KMS-11 (cell line): ENCODE data around the gene E2F6.

Experiments used
- H2AFZ ChIP-seq: fragments of 200-600 bp; sonication (generic); 2 replicates; pipeline ENCODE4 v1.6.1; 2016; ENCODE audit warnings: antibody characterized with exemption, mixed run types, low read depth
- H3K27ac ChIP-seq: fragments of 200-600 bp; sonication (generic); 2 replicates; pipeline ENCODE4 v1.6.1; 2016; ENCODE audit warnings: mild to moderate bottlenecking, mixed run types
- H3K27me3 ChIP-seq: fragments of 200-600 bp; sonication (generic); 2 replicates; pipeline ENCODE4 v1.6.1; 2017; ENCODE audit warnings: mild to moderate bottlenecking, low read depth, mixed run types, moderate library complexity; ENCODE audit not compliant: insufficient read depth
- H3K36me3 ChIP-seq: fragments of 200-600 bp; sonication (generic); 2 replicates; pipeline ENCODE4 v1.6.1; 2017; ENCODE audit warnings: mild to moderate bottlenecking, mixed run types; ENCODE audit not compliant: insufficient read depth
- H3K4me1 ChIP-seq: fragments of 200-600 bp; sonication (generic); 2 replicates; pipeline ENCODE4 v1.6.1; 2016; ENCODE audit warnings: mild to moderate bottlenecking, low read depth, mixed run types; ENCODE audit not compliant: poor library complexity, severe bottlenecking
- H3K4me2 ChIP-seq: fragments of 200-600 bp; sonication (generic); 2 replicates; pipeline ENCODE4 v1.7.0; 2016; ENCODE audit warnings: mild to moderate bottlenecking, mixed run types
- H3K4me3 ChIP-seq: fragments of 200-600 bp; sonication (generic); IDR thresholded peaks from 2 replicates; pipeline ENCODE4 v1.6.1; 2017; ENCODE audit warnings: low read depth, low read length, mixed read lengths; ENCODE audit not compliant: insufficient read depth
- H3K79me2 ChIP-seq: fragments of 200-600 bp; sonication (generic); 2 replicates; pipeline ENCODE4 v1.6.1; 2016; ENCODE audit warnings: low read depth, mixed run types; ENCODE audit not compliant: insufficient read depth
- H3K9ac ChIP-seq: fragments of 200-600 bp; sonication (generic); 2 replicates; pipeline ENCODE4 v1.6.1; 2016; ENCODE audit warnings: mild to moderate bottlenecking, mixed run types
- H4K20me1 ChIP-seq: fragments of 200-600 bp; sonication (generic); 2 replicates; pipeline ENCODE4 v1.6.1; 2016; ENCODE audit warnings: mild to moderate bottlenecking, mixed run types; ENCODE audit not compliant: insufficient read depth
- CTCF ChIP-seq: fragments of 200-600 bp; sonication (generic); conservative IDR thresholded peaks from 2 replicates; pipeline ENCODE4 v1.6.1; 2017; ENCODE audit warnings: low read depth, mild to moderate bottlenecking, antibody characterized with exemption, low read length, moderate library complexity, mixed read lengths

E2F6 gene

GRCh38 chr2:11456251-11456650, 9.7 kb downstream of the E2F6 start:
- H3K27ac ChIP-seq, result no peak overlapping the region
- H3K4me1 ChIP-seq, result peaks cover 35% of the 10 kb centered on the region
- H4K20me1 ChIP-seq, result peaks cover 17% of the 10 kb centered on the region
- H2AFZ ChIP-seq, result no peak overlapping the region
- no peak overlapping the region for H3K4me3 ChIP-seq
- H3K27me3 ChIP-seq, result no peaks in the 10 kb centered on the region
- peaks cover 81% of the 10 kb centered on the region for H3K79me2 ChIP-seq
- H3K36me3 ChIP-seq, result no peaks in the 10 kb centered on the region; the same call in 1 of the 2 replicates
- no peak for TF ChIP-seq CTCF
- no peak overlapping the region for H3K9ac ChIP-seq
- no peak overlapping the region for H3K4me2 ChIP-seq

- Histone ChIP-seq H3K4me2 (no peak overlapping the region), H3K27me3 (no peaks in the 10 kb centered on the region), H3K4me3 (no peak overlapping the region), H3K27ac (no peak overlapping the region), H3K79me2 (peaks cover 66% of the 10 kb centered on the region), H3K9ac (no peak overlapping the region), H2AFZ (no peak overlapping the region), H3K4me1 (peaks cover 27% of the 10 kb centered on the region), H4K20me1 (peaks cover 17% of the 10 kb centered on the region; the same call in 1 of the 2 replicates), H3K36me3 (no peaks in the 10 kb centered on the region; the same call in 1 of the 2 replicates)
- no peak for TF ChIP-seq CTCF
Measured at GRCh38 chr2:11454824-11455223, 11.1 kb downstream of the E2F6 start.

GRCh38 chr2:11450791-11451190, 15.2 kb downstream of the E2F6 start:
- H3K4me2 ChIP-seq, result no peak overlapping the region
- H3K27me3 ChIP-seq, result no peaks in the 10 kb centered on the region
- H3K79me2 ChIP-seq, result peaks cover 26% of the 10 kb centered on the region
- H4K20me1 ChIP-seq, result no peaks in the 10 kb centered on the region
- H3K4me1 ChIP-seq, result peaks cover 4% of the 10 kb centered on the region
- H3K4me3 ChIP-seq, result no peak overlapping the region
- no peak overlapping the region for H2AFZ ChIP-seq
- no peaks in the 10 kb centered on the region; the same call in 1 of the 2 replicates for H3K36me3 ChIP-seq
- H3K9ac ChIP-seq, result no peak overlapping the region
- TF ChIP-seq CTCF, result no peak
- H3K27ac ChIP-seq, result no peak overlapping the region

GRCh38 chr2:11446733-11447248, 19.2 kb downstream of the E2F6 start:
- H3K4me1 ChIP-seq, result no peaks in the 10 kb centered on the region
- no peaks in the 10 kb centered on the region for H3K79me2 ChIP-seq
- no peak overlapping the region for H3K4me3 ChIP-seq
- H3K36me3 ChIP-seq, result no peaks in the 10 kb centered on the region; the same call in 1 of the 2 replicates
- TF ChIP-seq CTCF, result peak; percentile 83
- no peaks in the 10 kb centered on the region for H3K27me3 ChIP-seq
- no peaks in the 10 kb centered on the region for H4K20me1 ChIP-seq
- H3K27ac ChIP-seq, result no peak overlapping the region
- H3K4me2 ChIP-seq, result no peak overlapping the region
- no peak overlapping the region for H3K9ac ChIP-seq
- H2AFZ ChIP-seq, result no peak overlapping the region
